T-helper 17 cell (primary cell): ENCODE data around the gene ALDH7A1. TPM values are rescaled to one million over a fixed set of nuclear protein-coding genes. Genes with fewer than 3 reads are reported as not detected.

Experiments
- ATAC-seq: fragments of 150-1000 bp; cut with Tn5 transposase; 2 replicates; pipeline ENCODE4 v1.10.0; 2021; ENCODE audit warnings: mild to moderate bottlenecking, moderate library complexity
- DNase-seq, 3 donors: peaks; one replicate each; pipeline versions ENCODE4 v3.0.0 to v3.0.0-alpha.2; 2020 to 2021
- H3K9me3 ChIP-seq: one replicate; pipeline ENCODE4 v1.7.0; 2013; ENCODE audit warnings: low read length, mild to moderate bottlenecking; ENCODE audit not compliant: control insufficient read depth, poor library complexity, severe bottlenecking
- H3K27ac Mint-ChIP-seq: one replicate; pipeline ENCODE4 v1.8.0; 2022; ENCODE audit warnings: mild to moderate bottlenecking, moderate library complexity, mixed read lengths
- H3K27me3 Mint-ChIP-seq: one replicate; pipeline ENCODE4 v1.8.0; 2022; ENCODE audit warnings: mixed read lengths
- H3K36me3 Mint-ChIP-seq: one replicate; pipeline ENCODE4 v1.8.0; 2022; ENCODE audit warnings: low read depth, mixed read lengths
- H3K4me1 Mint-ChIP-seq: one replicate; pipeline ENCODE4 v1.8.0; 2022; ENCODE audit warnings: mild to moderate bottlenecking, mixed read lengths
- H3K4me3 Mint-ChIP-seq: one replicate; pipeline ENCODE4 v1.8.0; 2022; ENCODE audit warnings: mild to moderate bottlenecking, moderate library complexity, mixed read lengths
- total RNA-seq, 4 donors: library from RNA in 2 of 4; stranded (reverse) in 2 of 4; gene quantifications; one replicate each; pipeline ENCODE4 v1.2.3 and lab custom pipeline; 2022 to 2026

The ALDH7A1 gene
- total RNA-seq, 2 donors from 2014 or later = 0.91 to 2.1 TPM

- peaks cover 11% of the 10 kb centered on the region for H3K27me3 Mint-ChIP-seq
- no peak overlapping the region for H3K4me3 Mint-ChIP-seq
- no peak overlapping the region for H3K27ac Mint-ChIP-seq
- no peaks in the 10 kb centered on the region for H3K36me3 Mint-ChIP-seq
- H3K4me1 Mint-ChIP-seq = peaks cover 4% of the 10 kb centered on the region
- H3K9me3 ChIP-seq = no peaks in the 10 kb centered on the region
- DNase-seq (no peak), ATAC-seq (no peak)
These were observed 56.4 kb downstream of the ALDH7A1 start for GRCh38 chr5:126538579-126538978.

- H3K4me1 Mint-ChIP-seq = peaks cover 4% of the 10 kb centered on the region
- H3K27ac Mint-ChIP-seq = peak overlapping the region; percentile 37
- no peak overlapping the region for H3K4me3 Mint-ChIP-seq
- H3K27me3 Mint-ChIP-seq = peaks cover 11% of the 10 kb centered on the region
- H3K9me3 ChIP-seq = no peaks in the 10 kb centered on the region
- H3K36me3 Mint-ChIP-seq = no peaks in the 10 kb centered on the region
- DNase-seq = no peak
- no peak for ATAC-seq
These were observed 58.1 kb downstream of the ALDH7A1 start for GRCh38 chr5:126536874-126537273.

- Mint-ChIP-seq H3K4me1 (peaks cover 4% of the 10 kb centered on the region), H3K36me3 (no peaks in the 10 kb centered on the region), H3K4me3 (no peak overlapping the region), H3K27me3 (peaks cover 16% of the 10 kb centered on the region), H3K27ac (peak overlapping the region; percentile 37)
- no peak for DNase-seq
- H3K9me3 ChIP-seq = no peaks in the 10 kb centered on the region
- ATAC-seq = no peak
These were observed 59.0 kb downstream of the ALDH7A1 start for GRCh38 chr5:126535856-126536545.

- H3K9me3 ChIP-seq = no peaks in the 10 kb centered on the region
- peaks cover 4% of the 10 kb centered on the region for H3K4me1 Mint-ChIP-seq
These were observed 60.5 kb downstream of the ALDH7A1 start for GRCh38 chr5:126534553-126534952.

GRCh38 chr5:126531543-126532120 lies 63.4 kb downstream of the ALDH7A1 start:
- Mint-ChIP-seq H3K4me3 (no peak overlapping the region), H3K27ac (no peak overlapping the region), H3K4me1 (peaks cover 2% of the 10 kb centered on the region), H3K36me3 (no peaks in the 10 kb centered on the region), H3K27me3 (peaks cover 5% of the 10 kb centered on the region)
- no peak for ATAC-seq
- DNase-seq = no peak
- H3K9me3 ChIP-seq = no peaks in the 10 kb centered on the region

More at GRCh38 chr5:126534553-126534952, 60.5 kb downstream of the ALDH7A1 start:
- Mint-ChIP-seq H3K4me3 (no peak overlapping the region), H3K36me3 (no peaks in the 10 kb centered on the region), H3K27me3 (peaks cover 16% of the 10 kb centered on the region), H3K27ac (no peak overlapping the region)
- DNase-seq (no peak), ATAC-seq (no peak)

- H3K4me1 Mint-ChIP-seq = peaks cover 2% of the 10 kb centered on the region
- H3K27me3 Mint-ChIP-seq = peaks cover 5% of the 10 kb centered on the region
These were observed 67.1 kb downstream of the ALDH7A1 start for GRCh38 chr5:126527892-126528291.

GRCh38 chr5:126527158-126527557 lies 67.9 kb downstream of the ALDH7A1 start:
- no peaks in the 10 kb centered on the region for H3K9me3 ChIP-seq
- H3K4me3 Mint-ChIP-seq = no peak overlapping the region
- no peaks in the 10 kb centered on the region for H3K36me3 Mint-ChIP-seq
- ATAC-seq = no peak
- no peak overlapping the region for H3K27ac Mint-ChIP-seq
- peaks cover 2% of the 10 kb centered on the region for H3K4me1 Mint-ChIP-seq
- DNase-seq = no peak
- peaks cover 5% of the 10 kb centered on the region for H3K27me3 Mint-ChIP-seq

More at GRCh38 chr5:126527892-126528291, 67.1 kb downstream of the ALDH7A1 start:
- no peak for ATAC-seq
- H3K27ac Mint-ChIP-seq = no peak overlapping the region
- H3K36me3 Mint-ChIP-seq = no peaks in the 10 kb centered on the region
- H3K4me3 Mint-ChIP-seq = no peak overlapping the region
- H3K9me3 ChIP-seq = no peaks in the 10 kb centered on the region
- DNase-seq = no peak

- DNase-seq (no peak), ATAC-seq (no peak)
- Mint-ChIP-seq H3K27me3 (peaks cover 1% of the 10 kb centered on the region), H3K4me3 (no peak overlapping the region), H3K36me3 (no peaks in the 10 kb centered on the region), H3K27ac (no peak overlapping the region), H3K4me1 (peaks cover 2% of the 10 kb centered on the region)
- H3K9me3 ChIP-seq = no peaks in the 10 kb centered on the region
These were observed 68.5 kb downstream of the ALDH7A1 start for GRCh38 chr5:126526493-126526892.

- DNase-seq (no peak), ATAC-seq (no peak)
- no peaks in the 10 kb centered on the region for H3K9me3 ChIP-seq
- Mint-ChIP-seq H3K4me1 (peaks cover 2% of the 10 kb centered on the region), H3K4me3 (no peak overlapping the region), H3K36me3 (no peaks in the 10 kb centered on the region), H3K27ac (no peak overlapping the region), H3K27me3 (no peaks in the 10 kb centered on the region)
These were observed 69.3 kb downstream of the ALDH7A1 start for GRCh38 chr5:126525630-126526245.

- H3K36me3 Mint-ChIP-seq = no peaks in the 10 kb centered on the region
- no peak overlapping the region for H3K4me3 Mint-ChIP-seq
- no peaks in the 10 kb centered on the region for H3K9me3 ChIP-seq
These were observed 71.1 kb downstream of the ALDH7A1 start for GRCh38 chr5:126523818-126524510.

GRCh38 chr5:126521130-126521529 lies 73.9 kb downstream of the ALDH7A1 start:
- no peaks in the 10 kb centered on the region for H3K9me3 ChIP-seq
- peak overlapping the region; percentile 9 for H3K27ac Mint-ChIP-seq
- H3K4me3 Mint-ChIP-seq = no peak overlapping the region
- H3K4me1 Mint-ChIP-seq = peaks cover 5% of the 10 kb centered on the region
- DNase-seq (no peak), ATAC-seq (no peak)
- H3K36me3 Mint-ChIP-seq = no peaks in the 10 kb centered on the region
- no peaks in the 10 kb centered on the region for H3K27me3 Mint-ChIP-seq

More at GRCh38 chr5:126523818-126524510, 71.1 kb downstream of the ALDH7A1 start:
- Mint-ChIP-seq H3K27ac (no peak overlapping the region), H3K4me1 (peaks cover 5% of the 10 kb centered on the region), H3K27me3 (no peaks in the 10 kb centered on the region)
- ATAC-seq = no peak
- no peak for DNase-seq

GRCh38 chr5:126520593-126520953 lies 74.4 kb downstream of the ALDH7A1 start:
- Mint-ChIP-seq H3K27ac (peak overlapping the region; percentile 19), H3K27me3 (no peaks in the 10 kb centered on the region), H3K4me3 (no peak overlapping the region), H3K4me1 (peaks cover 5% of the 10 kb centered on the region), H3K36me3 (no peaks in the 10 kb centered on the region)
- H3K9me3 ChIP-seq = no peaks in the 10 kb centered on the region
- DNase-seq = no peak
- ATAC-seq = no peak
